ENCODE results near the gene ATP2C2. TPM values are rescaled to one million over a fixed set of nuclear protein-coding genes. Genes with fewer than 3 reads are reported as not detected.

The ATP2C2 gene
- total RNA-seq, 1 experiment from 2014 or later, result not detected

DNA sequence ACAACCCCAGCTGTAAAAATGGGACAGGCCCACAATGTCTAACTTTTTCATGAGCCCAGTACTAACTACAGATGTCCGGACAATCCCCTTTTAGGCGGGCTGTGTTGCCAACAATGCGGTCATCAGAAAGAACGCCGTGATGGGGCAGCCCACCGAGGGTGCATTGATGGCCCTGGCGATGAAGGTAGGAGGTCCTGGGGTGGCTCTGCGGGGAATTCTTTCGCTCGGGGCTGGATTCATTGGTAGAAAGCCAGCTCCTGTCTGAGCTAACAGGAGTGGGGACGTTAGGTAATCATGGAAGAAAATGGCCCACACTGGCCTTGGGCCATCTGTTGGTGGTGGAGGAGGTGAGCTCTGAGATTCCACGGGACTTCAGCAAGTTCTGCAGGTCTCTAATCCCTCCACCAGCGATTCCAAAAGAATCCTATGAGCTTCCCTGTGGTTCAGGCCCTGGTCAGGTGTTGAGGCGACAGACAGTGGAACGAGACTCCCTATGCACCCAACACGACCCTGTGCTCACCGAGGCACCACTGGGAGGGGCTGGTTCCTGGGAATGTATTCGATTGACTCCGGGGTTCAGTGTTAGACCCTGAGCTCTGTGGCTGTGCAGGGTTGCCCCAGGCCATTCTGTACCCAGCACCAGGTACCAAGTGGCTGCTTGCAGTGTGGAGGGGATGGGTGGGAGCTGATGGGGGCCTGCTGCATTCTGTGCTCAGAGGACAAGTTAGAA, 74.2 kb downstream of the ATP2C2 start:
- intact Hi-C loops (cut with micrococcal nuclease; ENCODE audit: unreplicated experiment), result no loop called here
- H3K4me1 ChIP-seq (ENCODE audit: insufficient read depth, low read length, poor library complexity, severe bottlenecking), result no peaks in the 10 kb centered on the region
- no TSS peak for BruUV-seq (replicated peaks)
- TF ChIP-seq, protein P1, sequence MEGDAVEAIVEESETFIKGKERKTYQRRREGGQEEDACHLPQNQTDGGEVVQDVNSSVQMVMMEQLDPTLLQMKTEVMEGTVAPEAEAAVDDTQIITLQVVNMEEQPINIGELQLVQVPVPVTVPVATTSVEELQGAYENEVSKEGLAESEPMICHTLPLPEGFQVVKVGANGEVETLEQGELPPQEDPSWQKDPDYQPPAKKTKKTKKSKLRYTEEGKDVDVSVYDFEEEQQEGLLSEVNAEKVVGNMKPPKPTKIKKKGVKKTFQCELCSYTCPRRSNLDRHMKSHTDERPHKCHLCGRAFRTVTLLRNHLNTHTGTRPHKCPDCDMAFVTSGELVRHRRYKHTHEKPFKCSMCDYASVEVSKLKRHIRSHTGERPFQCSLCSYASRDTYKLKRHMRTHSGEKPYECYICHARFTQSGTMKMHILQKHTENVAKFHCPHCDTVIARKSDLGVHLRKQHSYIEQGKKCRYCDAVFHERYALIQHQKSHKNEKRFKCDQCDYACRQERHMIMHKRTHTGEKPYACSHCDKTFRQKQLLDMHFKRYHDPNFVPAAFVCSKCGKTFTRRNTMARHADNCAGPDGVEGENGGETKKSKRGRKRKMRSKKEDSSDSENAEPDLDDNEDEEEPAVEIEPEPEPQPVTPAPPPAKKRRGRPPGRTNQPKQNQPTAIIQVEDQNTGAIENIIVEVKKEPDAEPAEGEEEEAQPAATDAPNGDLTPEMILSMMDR (conservative IDR thresholded peaks at IDR 0.05; ENCODE audit: low read depth, low read length), result no peak
- no peak for TF ChIP-seq EZH2 (IDR thresholded peaks at IDR 0.05; ENCODE audit: borderline replicate concordance, low read depth, low read length, poor library complexity, severe bottlenecking)
- H3K27me3 ChIP-seq (replicated peaks; ENCODE audit: insufficient read depth, low read depth, low read length, poor library complexity), result peaks cover 29% of the 10 kb centered on the region
- H3K4me3 ChIP-seq (ENCODE audit: low read depth, low read length, poor library complexity, severe bottlenecking), result no peak overlapping the region
- H3K27ac ChIP-seq (ENCODE audit: low read depth, low read length, poor library complexity, severe bottlenecking), result no peak overlapping the region
- H3K9me3 ChIP-seq (ENCODE audit: low read depth, low read length, poor library complexity, severe bottlenecking), result no peaks in the 10 kb centered on the region
- ChIA-PET CTCF (no interaction called here), POLR2A (ENCODE audit: low non-redundant PET) (no interaction called here)
- DNase-seq (ENCODE audit: low spot score), result no peak
- H3K36me3 ChIP-seq (ENCODE audit: insufficient read depth, low read length, poor library complexity, severe bottlenecking), result no peaks in the 10 kb centered on the region

DNA sequence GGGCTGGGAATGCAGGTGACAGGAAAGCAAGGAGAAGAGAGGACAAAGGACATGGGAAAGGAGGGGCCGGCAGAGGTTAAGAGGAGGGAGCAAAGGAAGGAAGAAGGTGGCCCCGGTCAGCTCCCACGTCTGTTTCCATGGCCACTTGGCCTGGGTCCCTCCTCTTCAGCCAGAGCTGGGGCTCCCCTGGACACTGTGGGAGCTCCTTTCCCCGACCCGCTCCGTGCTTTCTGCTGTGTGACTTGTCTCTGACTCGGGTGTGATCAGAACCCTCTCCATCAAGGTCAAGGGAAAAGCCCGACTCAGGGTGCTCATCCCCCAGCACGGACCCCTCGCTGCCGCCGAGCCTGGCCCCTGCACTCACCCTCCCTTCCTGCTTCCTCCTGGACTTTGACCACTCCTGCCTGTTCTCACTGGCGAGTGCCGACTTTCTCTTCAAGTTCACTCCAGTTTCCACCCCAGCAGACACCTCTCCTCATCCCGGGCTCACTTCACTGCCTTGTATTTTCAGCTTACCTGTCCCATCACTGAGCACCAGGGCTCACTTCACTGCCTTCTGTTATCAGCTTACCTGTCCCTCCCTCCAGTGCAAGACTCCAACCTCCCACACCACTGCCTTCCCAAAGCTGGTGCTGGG, 74.9 kb downstream of the ATP2C2 start:
- no TSS peak for BruUV-seq (replicated peaks)
- H3K27ac ChIP-seq (ENCODE audit: low read depth, low read length, poor library complexity, severe bottlenecking), result no peak overlapping the region
- intact Hi-C loops (cut with micrococcal nuclease; ENCODE audit: unreplicated experiment), result no loop called here
- ChIA-PET CTCF (no interaction called here), POLR2A (ENCODE audit: low non-redundant PET) (no interaction called here)
- TF ChIP-seq, protein P1 (conservative IDR thresholded peaks at IDR 0.05; ENCODE audit: low read depth, low read length), result no peak
- no peak for TF ChIP-seq EZH2 (IDR thresholded peaks at IDR 0.05; ENCODE audit: borderline replicate concordance, low read depth, low read length, poor library complexity, severe bottlenecking)
- H3K9me3 ChIP-seq (ENCODE audit: low read depth, low read length, poor library complexity, severe bottlenecking), result no peaks in the 10 kb centered on the region
- H3K4me1 ChIP-seq (ENCODE audit: insufficient read depth, low read length, poor library complexity, severe bottlenecking), result no peaks in the 10 kb centered on the region
- no peak overlapping the region for H3K4me3 ChIP-seq (ENCODE audit: low read depth, low read length, poor library complexity, severe bottlenecking)
- no peak for DNase-seq (ENCODE audit: low spot score)
- no peaks in the 10 kb centered on the region for H3K36me3 ChIP-seq (ENCODE audit: insufficient read depth, low read length, poor library complexity, severe bottlenecking)
- peaks cover 29% of the 10 kb centered on the region for H3K27me3 ChIP-seq (replicated peaks; ENCODE audit: insufficient read depth, low read depth, low read length, poor library complexity)

DNA sequence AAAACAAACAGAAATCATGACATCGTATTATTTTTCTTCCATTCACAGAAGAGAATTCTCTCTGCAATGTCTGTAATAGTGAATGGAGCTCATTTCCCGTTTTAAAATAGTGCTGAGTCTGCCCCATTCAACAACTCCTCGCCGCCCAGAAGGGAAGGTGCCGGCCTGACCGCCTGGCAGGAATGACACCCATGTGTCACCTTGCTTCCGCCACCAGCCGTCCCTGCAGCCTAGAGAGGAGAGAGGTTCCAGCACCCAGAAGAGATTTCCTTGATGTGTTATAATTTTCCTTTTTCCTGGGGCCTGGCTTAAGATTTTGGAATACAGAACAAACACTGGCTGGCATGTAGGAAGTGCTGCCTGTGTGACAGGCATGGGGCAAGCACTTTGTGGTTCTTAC, 76.1 kb downstream of the ATP2C2 start:
- Histone ChIP-seq H3K4me3 (ENCODE audit: low read depth, low read length, poor library complexity, severe bottlenecking) (no peak overlapping the region), H3K36me3 (ENCODE audit: insufficient read depth, low read length, poor library complexity, severe bottlenecking) (no peaks in the 10 kb centered on the region), H3K9me3 (ENCODE audit: low read depth, low read length, poor library complexity, severe bottlenecking) (no peaks in the 10 kb centered on the region), H3K4me1 (ENCODE audit: insufficient read depth, low read length, poor library complexity, severe bottlenecking) (no peaks in the 10 kb centered on the region), H3K27ac (ENCODE audit: low read depth, low read length, poor library complexity, severe bottlenecking) (no peak overlapping the region), H3K27me3 (replicated peaks; ENCODE audit: insufficient read depth, low read depth, low read length, poor library complexity) (peaks cover 19% of the 10 kb centered on the region)
- no peak for DNase-seq (ENCODE audit: low spot score)
- ChIA-PET CTCF (no interaction called here), POLR2A (ENCODE audit: low non-redundant PET) (no interaction called here)
- no TSS peak for BruUV-seq (replicated peaks)
- intact Hi-C loops (cut with micrococcal nuclease; ENCODE audit: unreplicated experiment), result no loop called here
- no peak for TF ChIP-seq EZH2 (IDR thresholded peaks at IDR 0.05; ENCODE audit: borderline replicate concordance, low read depth, low read length, poor library complexity, severe bottlenecking)
- TF ChIP-seq, protein P1 (conservative IDR thresholded peaks at IDR 0.05; ENCODE audit: low read depth, low read length), result no peak
